Measurements from ENCODE around the gene GARNL3.

GARNL3 gene

DNA sequence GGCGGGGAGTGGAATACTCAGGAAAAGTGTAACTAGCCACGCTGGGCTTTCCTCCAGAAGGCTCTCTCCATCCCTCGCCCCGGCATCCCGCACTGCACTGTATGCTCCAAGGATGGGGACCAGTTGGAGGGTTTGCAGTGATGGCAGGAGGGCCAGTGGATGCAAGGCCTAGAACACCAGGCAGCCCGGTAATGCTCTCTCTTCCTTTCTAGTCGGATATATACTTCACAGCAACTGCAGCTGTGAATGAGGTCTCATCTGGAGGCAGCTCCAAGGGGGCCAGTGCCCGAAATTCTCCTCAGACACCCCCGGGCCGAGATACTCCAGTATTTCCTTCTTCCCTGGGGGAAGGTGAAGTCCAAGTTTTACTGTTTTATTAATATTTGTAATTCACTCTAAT, 122.4 kb downstream of the GARNL3 start:
- no peak for ATAC-seq

DNA sequence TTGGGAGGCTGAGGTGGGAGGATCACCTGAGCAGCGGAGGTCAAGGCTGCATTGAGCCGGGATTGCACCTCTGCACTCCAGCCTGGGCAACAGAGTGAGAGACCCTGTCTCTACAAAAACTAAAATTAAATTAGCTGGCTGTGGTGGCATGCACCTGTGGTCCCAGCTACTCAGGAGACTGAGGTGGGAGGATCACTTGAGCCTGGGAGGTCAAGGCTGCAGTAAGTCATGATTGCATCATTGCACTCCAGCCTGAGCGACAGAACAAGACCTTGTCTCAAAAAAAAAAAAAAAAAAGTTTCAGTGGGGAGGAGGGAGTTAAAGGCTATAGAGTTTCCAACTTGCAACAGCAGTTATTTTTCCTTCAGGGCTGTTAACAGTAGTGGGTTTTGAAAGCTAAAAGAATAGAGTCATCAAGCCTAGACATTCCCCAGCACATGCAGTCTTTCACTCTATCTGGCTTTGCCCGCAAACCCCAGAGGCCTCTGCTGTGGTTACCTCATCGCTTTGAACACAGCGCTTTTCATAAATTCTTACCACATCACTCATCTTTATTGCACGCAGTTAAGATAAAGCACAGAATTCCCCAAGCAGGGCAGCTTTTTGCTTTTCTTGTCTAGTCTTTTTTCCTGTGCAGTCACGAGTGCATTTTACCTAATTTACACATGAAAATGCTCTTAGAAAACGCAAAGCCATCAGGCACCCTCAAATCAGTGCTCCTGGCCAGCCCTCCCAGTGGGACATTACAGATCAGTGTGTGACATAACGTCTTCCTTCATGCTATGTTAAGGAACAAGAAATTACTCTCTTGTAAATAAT, 123.7 kb downstream of the GARNL3 start:
- peak; percentile 83 for DNase-seq
- peak; percentile 99 for ATAC-seq

More for the DNA sequence above, 122.4 kb downstream of the GARNL3 start:
- no peak for DNase-seq

DNA sequence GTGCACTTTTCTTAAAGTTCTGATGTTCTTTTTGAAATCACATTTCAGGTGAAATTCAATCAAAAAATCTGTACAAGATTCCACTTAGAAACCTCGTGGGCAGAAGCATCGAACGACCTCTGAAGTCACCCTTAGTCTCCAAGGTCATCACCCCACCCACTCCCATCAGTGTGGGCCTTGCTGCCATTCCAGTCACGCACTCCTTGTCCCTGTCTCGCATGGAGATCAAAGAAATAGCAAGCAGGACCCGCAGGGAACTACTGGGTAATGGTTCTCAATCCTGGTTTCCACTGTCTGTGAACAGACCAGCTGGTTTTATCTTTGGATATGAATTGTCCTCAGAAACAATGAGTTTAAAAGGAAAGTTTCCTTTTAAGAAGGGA, 124.3 kb downstream of the GARNL3 start:
- ATAC-seq (no peak), DNase-seq (no peak)

DNA sequence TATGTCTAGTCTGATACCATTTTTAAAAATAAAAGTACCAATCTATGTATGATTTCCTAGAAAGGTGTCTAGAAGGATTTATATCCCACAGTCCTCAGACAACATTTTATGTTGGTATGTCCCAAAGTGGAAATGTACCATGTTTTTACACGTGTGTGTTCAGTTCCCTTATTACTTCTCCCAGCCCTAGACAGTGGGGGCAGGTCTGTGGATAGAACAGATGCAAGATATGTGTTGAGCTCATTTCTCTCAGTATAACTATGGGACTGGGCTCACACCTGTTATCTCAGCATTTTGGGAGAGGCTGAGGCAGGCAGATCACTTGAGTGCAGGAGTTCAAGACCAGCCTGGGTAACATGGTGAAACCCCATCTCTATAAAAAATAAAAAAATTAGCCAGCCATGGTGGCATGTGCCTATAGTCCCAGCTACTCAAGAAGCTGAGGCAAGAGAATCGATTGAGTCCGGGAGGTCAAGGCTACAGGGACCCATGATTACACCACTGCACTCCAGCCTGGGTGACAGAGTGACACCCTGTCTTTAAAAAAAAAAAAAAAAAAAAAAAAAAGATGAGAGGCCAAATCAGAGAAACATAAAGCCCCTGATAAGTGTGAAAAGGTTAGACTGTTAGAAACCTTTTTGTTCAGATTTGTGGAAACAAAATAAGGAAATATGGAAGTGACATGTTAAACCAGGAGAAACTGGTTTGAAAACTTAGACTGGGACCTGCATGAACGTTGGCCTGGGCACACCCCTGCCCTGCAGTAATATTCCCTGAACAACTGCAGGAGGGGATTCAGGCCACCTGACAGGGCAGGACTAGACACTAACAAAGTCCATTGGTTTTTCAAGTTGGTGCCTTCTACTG, 125.0 kb downstream of the GARNL3 start:
- no peak for DNase-seq
- ATAC-seq, result no peak

DNA sequence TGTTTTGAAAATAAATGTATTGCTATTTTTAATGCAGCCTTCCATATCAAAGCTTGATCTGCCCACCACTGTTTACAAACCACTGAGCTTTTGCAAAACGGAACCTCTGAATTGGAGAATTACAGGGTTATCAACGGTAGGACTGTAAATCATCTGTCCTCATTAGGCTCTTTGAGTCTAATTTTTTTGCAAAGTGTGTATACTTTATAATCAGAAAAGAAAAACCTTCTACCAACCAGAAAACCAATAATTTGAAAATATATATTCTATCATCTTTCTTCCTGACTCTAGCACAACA, 125.6 kb downstream of the GARNL3 start:
- DNase-seq (no peak), ATAC-seq (no peak)

DNA sequence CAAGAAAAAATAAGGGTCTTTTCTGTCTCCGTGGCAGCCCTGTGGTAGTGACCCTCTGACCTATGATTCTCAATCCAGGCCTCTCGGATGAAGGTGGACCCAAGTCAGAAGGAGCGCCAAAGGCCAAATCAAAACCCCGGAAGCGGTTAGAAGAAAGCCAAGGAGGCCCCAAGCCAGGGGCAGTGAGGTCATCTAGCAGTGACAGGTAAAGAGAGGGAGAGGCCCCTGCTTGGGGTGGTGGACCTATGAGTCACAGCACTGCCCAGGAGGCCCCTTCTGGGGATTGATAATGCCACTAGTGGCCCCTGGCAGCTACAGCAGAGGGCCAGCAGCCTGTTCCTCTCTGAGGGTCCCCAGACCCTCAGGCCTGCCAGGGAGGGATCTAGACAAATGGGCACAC, 126.0 kb downstream of the GARNL3 start:
- DNase-seq (no peak), ATAC-seq (no peak)

DNA sequence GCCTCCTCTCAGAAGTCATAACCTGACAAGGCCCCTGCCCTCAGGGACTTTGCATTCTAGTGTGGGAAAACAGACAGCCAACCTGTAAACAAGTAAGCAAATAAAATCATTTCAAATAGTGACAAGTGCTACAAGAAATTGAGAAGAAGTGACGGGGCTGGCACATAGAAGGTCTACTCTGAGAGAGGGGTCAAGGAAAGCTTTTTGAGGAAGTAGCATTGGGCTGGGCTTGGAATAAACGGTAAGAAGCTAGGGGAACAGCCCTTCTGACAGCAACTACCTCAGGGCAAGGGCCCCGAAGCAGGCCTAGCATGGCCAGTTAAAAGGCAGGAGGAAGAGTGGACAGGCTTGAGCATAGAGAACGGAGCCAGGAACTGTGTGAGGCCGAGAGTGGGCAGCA, 127.6 kb downstream of the GARNL3 start:
- no peak for ATAC-seq
- DNase-seq, result no peak

DNA sequence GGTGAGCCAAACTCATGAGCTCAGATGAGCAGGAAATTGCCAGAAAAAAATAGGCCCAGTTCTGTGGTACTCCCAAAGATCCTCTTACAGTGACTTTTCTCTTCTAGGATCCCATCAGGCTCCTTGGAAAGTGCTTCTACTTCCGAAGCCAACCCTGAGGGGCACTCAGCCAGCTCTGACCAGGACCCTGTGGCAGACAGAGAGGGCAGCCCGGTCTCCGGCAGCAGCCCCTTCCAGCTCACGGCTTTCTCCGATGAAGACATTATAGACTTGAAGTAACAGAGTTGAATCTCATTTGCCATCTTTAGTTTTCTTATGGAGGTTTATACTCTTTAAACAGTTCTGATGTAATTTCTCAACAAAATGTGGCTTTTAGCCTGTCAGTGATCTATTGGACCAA, 128.4 kb downstream of the GARNL3 start:
- ATAC-seq, result no peak
- DNase-seq, result no peak

DNA sequence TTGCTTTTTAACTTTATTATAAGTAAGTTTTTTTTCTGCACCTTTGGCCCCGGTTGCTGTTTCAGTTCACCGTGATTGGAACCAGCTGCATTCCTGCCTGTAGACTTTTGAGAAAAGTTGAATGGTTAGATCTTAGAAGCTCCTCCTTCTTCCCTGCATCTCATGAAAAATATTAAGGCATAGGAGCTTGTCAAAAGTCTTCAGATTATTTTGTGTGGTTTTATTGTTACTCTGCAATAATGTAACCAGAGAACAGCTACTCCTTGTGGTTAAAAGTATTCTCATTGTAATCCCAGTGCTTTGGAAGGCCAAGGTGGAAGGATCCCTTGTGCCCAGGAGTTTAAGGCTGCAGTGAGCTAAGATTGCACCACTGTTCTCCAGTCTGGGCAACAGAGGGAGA, 129.1 kb downstream of the GARNL3 start:
- ATAC-seq, result no peak
- no peak for DNase-seq

DNA sequence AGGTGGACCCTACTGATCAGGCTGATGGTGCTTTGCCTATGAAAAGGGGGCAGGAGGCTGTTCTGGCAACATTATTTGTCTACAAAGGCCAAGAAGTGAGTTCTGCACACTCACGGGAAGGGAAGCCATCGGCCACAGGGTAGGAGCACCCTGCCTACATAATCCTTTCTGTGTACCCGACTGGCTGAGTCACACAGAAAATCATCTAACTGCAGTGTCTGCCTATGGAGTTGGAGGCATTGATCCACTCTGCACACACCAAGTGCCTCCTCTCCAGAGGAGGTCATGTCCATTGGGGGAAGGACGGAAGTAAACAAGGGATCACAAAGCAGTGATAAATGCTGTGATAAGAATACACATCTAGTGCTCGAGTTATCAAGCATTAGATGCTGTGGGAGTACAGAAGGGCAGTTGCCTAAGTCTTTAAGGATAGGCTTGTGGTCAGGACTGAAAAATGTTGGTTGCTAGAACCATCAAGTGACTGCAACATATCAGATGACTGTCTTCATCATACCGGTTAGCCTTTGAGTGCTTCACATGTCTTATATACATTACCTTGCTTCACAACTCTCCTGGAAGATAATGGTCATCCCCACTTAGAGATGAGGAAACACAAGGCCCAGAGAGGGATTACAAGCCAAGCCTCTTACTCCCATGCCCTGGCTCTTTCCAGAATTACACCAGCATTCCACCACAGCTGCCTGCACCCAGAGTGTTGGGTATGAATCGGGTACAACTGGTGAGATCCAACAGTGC, 131.1 kb downstream of the GARNL3 start:
- no peak for ATAC-seq

DNA sequence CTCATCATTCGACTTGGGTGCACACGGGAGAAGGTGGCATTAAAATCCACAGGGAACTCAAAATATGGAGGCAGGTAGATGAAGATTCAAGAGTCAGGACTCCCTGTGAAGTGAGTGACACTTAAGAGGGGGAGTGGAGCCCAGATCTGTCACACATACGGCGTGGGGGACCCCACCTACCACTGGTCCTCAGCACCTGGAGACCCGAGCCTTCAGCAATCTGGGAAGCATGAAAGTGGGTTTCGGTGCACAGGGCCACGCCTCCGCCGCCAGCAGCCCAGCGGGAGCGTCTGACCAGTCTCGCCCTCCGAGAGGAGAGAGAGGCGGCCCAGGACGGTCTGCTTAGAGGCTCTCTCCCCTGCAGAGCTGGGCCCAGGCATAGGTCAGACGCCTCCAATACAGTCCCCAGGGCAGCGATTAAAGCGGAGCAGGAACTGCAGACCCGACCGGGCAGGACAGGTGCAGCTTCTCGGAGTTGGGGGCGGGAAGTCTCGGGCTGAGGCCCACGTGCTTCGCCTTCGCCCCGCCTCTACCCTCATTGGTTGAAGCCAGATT, 131.8 kb downstream of the GARNL3 start:
- ATAC-seq, result no peak

More for the DNA sequence above, 131.1 kb downstream of the GARNL3 start:
- no peak for DNase-seq

DNA sequence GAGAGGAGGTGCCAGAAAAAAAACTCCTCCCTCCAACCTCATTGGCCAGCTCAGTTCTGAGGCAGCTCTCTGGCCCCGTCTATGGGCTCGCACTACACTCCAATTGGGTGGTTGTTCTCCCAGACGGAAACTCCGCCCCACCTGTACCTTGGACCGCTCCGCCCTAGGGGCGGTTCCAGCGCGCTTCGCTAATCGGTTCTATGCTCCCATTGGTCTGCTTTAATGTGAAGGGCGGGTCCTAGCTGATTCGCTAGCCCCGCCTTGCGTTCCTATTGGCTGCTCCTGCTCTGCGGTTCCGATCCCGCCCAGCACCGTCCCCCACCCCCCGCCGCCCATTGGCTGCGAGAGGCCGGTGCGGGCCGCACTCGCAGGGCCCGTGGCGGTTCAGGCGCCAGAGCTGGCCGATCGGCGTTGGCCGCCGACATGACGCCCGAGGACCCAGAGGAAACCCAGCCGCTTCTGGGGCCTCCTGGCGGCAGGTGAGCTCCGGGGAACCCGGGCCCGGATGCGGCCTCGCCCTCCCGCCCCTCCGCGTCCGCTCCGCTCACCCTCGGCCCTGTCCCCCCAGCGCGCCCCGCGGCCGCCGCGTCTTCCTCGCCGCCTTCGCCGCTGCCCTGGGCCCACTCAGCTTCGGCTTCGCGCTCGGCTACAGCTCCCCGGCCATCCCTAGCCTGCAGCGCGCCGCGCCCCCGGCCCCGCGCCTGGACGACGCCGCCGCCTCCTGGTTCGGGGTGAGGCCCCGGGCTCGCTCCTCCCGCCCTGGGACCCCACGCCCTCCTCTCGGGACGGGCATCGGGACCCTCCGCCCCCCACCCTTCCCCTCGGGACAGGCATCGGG, 132.5 kb downstream of the GARNL3 start, which contains the start of gene SLC2A8:
TSS of gene SLC2A8 (plus strand) at position 362 of the 838 bp plus-strand sequence. CDS start at position 424, 62 bp downstream.
- ATAC-seq (peak; percentile 95), DNase-seq (peak; percentile 85)

More for the DNA sequence above, 131.8 kb downstream of the GARNL3 start:
- DNase-seq, result no peak

DNA sequence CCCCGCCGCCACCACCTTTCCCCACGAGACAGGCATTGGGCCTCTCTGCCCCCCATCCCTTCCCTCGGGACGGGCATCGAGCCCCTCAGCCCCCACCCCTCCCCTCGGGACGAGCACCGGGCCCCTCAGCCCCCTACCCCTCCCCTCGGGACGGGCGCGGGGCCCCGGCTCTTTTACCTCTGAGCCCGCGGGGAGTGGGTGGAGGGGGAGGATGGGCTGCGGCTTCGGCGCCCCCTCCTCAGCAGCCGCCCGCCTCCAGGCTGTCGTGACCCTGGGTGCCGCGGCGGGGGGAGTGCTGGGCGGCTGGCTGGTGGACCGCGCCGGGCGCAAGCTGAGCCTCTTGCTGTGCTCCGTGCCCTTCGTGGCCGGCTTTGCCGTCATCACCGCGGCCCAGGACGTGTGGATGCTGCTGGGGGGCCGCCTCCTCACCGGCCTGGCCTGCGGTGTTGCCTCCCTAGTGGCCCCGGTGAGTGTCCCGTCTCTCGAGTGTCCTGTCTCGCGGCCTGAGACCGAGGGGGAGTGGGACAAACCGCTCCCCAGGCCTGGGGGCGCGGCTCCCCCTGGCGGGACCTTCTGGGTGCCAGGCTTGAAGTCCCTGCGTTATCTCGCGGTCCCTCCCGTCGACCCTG, 133.2 kb downstream of the GARNL3 start:
- ATAC-seq, result no peak
- peak; percentile 52 for DNase-seq

DNA sequence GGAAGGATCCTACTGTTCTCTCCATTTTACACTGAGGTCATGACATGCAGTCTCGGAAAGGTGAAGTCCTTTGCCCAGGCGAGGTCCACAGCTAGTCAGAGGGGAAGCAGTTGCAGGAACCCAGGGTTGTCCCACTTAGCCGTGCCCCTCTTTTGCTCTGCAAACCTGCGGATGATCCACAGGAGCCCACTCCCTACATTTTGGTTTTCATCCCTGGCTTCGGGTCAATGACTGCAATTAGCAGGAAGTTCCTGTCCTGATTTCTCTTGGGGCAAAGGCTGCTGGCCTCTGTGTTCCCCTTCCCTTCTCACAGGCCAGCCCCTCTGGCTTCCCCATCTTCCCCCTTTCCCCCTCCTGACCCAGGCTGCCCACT, 133.7 kb downstream of the GARNL3 start:
- ATAC-seq, result no peak
- DNase-seq, result no peak

DNA sequence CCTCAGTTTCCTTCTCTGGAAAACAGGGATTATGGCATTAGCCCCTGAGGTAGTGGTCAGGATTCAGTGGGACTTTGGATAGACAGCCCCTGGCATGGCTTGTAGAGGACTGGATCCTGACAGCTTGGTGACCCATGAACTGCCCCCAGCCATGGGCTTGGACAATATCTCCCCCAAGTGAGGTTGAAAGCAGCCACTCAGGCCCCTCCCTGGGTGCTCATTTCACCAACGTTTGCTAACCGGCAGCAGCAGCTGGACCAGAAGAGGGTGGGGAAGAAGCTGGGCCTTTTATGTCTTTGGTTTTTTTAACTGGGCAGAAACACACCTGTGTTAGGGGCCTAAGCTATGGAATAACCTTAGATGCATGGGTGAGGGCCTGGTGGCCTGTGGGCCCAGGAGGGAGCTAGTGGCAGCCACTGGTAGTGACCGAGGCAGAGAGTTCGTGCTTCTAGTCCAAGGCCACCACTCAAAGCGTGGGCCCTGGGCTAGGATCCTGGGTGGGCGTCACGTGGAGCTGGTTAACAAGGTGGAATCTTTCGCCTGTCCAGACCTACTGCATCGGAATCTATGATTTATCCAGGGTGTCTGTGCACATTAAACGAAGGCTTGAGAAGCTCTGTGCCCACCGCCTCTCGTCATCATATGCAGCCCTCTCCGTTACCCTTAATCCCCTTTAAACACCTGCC, 134.3 kb downstream of the GARNL3 start:
- DNase-seq (no peak), ATAC-seq (no peak)

DNA sequence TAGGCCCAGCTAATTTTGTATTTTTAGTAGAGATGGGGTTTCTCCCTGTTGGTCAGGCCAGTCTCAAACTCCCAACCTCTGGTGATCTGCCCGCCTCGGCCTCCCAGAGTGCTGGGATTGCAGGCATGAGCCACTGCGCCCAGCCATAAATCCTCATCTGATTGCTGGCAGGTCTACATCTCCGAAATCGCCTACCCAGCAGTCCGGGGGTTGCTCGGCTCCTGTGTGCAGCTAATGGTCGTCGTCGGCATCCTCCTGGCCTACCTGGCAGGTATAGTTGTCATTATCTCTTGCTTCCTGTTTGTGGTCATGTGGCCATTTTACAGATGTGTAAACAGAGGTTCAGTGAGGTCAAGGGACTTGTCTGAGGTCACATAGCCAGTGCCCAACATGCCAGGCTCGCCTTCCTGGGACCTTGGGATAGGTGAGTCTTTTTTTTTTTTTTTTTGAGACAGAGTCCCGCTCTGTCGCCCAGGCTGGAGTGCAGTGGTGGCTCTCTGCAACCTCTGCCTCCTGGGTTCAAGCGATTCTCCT, 135.2 kb downstream of the GARNL3 start:
- ATAC-seq (no peak), DNase-seq (no peak)

DNA sequence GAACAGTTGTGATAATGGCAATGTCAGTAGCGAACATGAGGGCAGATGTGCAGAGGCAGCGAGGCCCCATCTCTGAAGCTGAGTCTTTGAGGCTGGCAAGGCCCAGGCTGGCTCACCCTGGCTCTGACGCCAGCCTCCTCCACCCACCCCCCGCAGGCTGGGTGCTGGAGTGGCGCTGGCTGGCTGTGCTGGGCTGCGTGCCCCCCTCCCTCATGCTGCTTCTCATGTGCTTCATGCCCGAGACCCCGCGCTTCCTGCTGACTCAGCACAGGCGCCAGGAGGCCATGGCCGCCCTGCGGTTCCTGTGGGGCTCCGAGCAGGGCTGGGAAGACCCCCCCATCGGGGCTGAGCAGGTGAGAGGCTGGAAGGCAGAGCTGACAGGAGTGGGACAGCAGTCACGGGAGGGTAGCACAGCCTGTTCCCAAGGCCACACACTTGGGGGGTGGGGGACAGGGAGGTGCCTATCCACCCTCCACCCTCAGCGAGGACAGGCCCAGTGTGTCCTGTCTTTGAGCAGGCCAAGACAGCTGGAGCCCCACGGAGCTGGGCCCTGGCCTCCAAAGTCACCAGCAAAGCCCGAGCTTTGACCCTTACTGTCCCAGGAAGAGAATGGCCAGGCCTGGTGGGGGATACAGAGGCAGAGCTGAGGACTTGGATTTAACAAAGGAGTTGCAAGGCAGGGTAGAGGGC, 138.0 kb downstream of the GARNL3 start:
- ATAC-seq (no peak), DNase-seq (no peak)

DNA sequence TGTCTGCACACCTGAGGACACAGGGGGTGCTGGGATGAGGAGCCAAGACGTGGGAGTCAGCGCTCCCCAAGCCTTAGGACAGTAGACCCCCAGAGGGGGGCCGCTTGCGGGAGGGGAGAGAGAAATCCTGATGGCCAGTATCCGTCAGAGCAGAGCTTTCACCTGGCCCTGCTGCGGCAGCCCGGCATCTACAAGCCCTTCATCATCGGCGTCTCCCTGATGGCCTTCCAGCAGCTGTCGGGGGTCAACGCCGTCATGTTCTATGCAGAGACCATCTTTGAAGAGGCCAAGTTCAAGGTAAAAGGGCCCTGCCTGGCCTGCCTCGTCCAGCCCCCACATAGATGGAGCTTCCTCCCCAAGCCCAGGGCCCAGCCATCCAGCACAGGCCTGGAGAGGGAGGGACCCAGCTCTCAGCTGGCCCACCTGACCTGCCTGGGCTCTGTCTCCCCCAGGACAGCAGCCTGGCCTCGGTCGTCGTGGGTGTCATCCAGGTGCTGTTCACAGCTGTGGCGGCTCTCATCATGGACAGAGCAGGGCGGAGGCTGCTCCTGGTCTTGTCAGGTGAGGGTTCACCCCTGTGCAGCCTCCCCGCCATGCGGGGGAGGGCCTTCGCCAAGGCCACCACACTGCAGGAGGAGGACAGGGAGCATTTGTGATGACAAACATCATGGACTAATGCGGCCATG, 139.1 kb downstream of the GARNL3 start:
- no peak for DNase-seq
- ATAC-seq, result no peak

DNA sequence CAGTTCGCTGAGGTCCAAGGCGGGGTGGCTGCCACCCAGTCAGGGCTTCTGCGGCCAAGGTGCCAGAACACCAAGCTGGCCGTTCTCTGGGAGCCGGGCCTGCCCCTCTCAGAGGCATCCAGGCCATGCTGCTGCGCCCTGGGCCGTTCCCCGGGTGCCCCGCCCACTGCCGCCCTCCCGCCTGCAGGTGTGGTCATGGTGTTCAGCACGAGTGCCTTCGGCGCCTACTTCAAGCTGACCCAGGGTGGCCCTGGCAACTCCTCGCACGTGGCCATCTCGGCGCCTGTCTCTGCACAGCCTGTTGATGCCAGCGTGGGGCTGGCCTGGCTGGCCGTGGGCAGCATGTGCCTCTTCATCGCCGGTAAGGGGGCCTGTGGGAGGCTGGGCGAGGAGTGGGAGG, 140.1 kb downstream of the GARNL3 start:
- ATAC-seq, result no peak
- DNase-seq, result no peak
